ENCODE measurements around the gene MFSD6L.

Gene MFSD6L

GRCh38 chr17:8755590-8756255 is 43.4 kb downstream of the MFSD6L start:
- no peak for TF ChIP-seq GATA2 (IDR thresholded peaks at IDR 0.05; ENCODE audit: low read depth, low read length)
- no peak for TF ChIP-seq GATA3 (IDR thresholded peaks at IDR 0.05; ENCODE audit: low read depth, low read length)

DNA sequence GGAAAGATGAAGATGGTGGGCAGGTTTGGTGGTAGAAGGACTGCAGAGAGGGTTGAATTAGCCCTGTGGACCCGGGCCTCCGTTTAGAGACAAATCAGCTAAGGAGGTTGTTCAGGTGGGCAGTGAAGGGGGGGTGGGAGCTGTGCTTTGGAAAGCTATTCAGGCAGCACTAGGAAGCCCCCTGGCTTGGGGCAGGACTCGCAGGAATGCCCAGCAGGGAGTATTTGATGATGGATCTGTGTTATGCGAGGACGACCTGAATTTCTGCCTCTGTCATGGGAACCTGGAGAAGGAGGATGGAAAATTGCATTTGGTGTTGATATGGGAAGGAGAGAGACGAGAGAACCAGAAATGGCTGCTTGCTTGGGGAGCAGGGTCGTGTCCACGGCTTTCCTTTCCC is 44.3 kb downstream of the MFSD6L start:
- TF ChIP-seq GATA3 (IDR thresholded peaks at IDR 0.05; ENCODE audit: low read depth, low read length) (no peak), GATA2 (IDR thresholded peaks at IDR 0.05; ENCODE audit: low read depth, low read length) (no peak)

- no peak for TF ChIP-seq GATA3 (IDR thresholded peaks at IDR 0.05; ENCODE audit: low read depth, low read length)
- no peak for TF ChIP-seq GATA2 (IDR thresholded peaks at IDR 0.05; ENCODE audit: low read depth, low read length)
These were observed 45.2 kb downstream of the MFSD6L start for GRCh38 chr17:8753976-8754440.

DNA sequence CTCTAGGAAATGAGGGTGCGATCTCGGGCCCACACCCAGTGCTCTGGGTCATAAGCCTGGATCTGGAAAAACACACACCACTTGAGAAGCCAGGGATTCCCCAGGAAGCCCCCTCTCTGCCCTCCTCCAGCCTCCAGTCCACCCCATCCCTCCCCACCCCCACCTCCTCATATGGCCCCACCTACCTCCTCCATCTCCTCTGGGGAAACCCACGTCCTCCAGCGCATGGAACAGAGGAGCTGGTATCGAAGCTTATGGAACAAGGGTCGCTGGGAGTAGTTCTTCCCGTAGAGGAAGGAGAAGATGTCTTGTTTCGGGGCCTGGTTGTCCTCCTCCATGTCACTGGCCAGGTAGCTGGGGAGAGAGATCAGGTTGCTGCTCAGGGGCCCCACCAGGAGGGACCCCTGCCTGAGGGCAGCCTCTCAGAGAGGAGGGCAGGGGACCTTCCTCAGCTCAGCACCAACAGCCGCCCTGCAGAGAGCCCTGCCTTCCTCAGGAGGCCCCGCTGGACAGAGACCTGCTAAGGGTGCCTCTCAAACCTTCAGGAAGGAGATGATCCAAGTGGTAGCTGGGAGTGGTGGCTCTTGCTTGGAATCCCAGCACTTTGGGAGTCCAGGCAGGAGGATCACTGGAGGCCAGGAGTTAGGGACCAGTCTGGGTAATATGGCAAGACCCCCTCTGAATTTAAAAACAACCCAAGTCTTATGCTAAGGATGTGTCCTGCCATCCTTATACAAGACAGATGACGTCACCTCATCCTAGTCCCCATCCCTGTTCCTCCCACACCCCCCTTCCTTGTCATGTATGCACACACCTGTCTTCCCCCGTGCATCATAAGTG is 45.8 kb downstream of the MFSD6L start:
- TF ChIP-seq GATA2 (IDR thresholded peaks at IDR 0.05; ENCODE audit: low read depth, low read length) (no peak), GATA3 (IDR thresholded peaks at IDR 0.05; ENCODE audit: low read depth, low read length) (no peak)

DNA sequence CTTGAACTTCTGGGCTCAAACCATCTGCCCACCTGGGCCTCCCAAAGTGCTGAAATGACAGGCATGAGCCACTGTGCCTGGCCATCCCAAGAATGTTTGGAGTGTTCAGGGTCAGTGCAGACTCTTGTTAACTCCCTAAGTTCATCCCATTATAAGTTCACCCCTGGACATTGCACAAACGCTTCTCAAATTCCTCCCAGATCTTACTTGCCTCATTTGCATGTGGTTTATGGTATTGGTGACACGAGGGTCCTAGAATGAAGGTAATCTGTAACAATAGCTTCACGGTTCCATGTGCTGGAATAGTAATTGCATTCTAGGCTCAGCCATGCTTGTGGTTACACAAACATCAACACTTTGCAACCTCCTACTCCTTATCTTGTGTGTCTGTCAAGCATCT is 49.5 kb downstream of the MFSD6L start:
- no peak for TF ChIP-seq GATA3 (IDR thresholded peaks at IDR 0.05; ENCODE audit: low read depth, low read length)
- TF ChIP-seq GATA2 (IDR thresholded peaks at IDR 0.05; ENCODE audit: low read depth, low read length): no peak

DNA sequence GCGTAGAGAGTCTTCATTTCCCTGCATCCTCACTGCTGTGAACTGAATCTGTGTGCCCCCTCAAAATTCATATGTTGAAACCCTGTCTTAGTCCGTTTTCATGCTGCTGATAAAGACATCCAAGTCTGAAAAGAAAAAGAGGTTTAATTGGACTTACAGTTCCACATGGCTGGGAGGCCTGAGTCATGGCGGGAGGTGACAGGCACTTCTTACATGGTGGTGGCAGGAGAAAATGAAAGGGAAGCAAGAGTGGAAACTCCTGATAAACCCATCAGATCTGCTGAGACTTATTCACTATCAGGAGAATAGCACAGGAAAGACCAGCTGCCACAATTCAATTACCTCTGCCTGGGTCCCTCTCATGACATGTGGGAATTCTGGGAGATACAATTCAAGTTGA is 51.4 kb downstream of the MFSD6L start:
- TF ChIP-seq GATA3 (IDR thresholded peaks at IDR 0.05; ENCODE audit: low read depth, low read length) (no peak), GATA2 (IDR thresholded peaks at IDR 0.05; ENCODE audit: low read depth, low read length) (no peak)

All from SH-SY5Y (cell line).